C1 segment of cervical spinal cord (tissue), 14 donors: ENCODE data around the gene TBC1D12.
"Not testable (repeated sequence)": the region's sequence is repeated elsewhere in the genome, so short reads cannot be mapped to it uniquely, and the experiment has no call there.

ENCODE experiments used
- DNase-seq, 14 donors: peaks; one replicate each; lab custom pipeline; 2025; lab: John Stamatoyannopoulos, UW

Gene TBC1D12

DNA sequence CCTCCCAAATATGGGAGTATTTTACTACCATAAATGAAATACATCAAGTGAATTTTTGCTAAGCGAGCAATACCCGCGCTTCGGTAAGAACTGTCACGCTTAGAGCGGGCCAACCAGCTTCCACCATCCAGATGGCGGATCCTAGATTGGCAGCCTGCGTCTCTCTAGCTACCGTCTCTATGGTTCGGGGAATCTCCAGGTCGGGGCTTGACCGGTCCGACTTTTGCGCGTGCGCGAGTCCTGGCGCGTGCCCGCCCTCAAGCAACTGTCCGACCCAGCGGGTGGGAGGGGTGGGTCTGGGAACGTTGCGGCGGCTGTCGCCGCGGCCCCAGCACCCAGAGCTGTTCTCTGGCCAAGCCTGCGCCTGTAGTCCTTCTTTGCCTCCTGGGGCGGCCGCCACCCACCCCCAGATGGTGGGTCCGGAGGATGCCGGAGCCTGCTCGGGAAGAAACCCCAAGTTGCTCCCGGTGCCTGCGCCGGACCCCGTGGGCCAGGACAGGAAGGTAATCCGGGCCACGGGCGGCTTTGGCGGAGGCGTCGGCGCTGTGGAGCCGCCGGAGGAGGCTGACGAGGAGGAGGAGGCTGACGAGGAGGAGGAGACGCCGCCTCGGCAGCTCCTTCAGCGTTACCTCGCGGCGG lies at the start of gene TBC1D12:
TBC1D12 (plus strand) TSS at position 338 of the 639 bp plus-strand sequence; CDS start at position 411, 73 bp downstream.
- peak; percentile 66 to 96 (median 93) for DNase-seq

DNA sequence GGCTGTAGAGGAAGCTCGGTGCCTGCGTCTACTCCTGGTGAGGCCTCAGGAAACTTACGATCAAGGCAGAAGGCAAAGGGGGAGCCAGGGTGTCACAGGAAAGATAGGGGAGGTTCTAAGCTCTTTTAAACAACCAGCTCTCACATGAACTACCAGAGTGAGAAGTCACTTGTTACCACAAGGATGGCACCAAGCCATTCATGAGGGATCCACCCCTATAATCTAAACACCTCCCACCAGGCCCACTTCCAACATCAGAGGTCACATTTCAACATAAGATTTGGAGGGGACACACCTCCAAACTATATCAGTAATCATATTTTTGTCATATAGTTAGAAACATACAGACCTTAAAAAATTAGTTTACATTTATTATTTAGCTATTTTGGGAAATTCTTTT lies 49.0 kb upstream of the TBC1D12 start:
- no peak for DNase-seq

DNA sequence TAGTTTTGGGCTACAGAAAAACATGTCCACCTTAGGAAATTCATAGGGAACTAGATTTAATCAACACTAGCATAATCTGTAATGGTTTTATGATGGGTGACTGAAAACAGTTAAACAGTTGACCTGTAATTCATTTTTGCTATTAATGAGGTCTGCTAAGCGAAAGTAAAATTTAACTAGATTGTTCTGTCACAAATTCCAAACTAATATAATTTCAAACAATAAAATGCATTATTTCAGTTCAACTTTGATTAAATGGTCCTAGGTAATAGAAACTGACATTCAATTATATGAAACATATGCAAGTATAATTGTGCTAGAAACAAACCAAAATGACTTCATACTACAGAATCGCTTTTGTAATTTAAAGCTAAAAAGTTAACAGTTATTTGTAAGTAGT lies 46.5 kb upstream of the TBC1D12 start:
- no peak for DNase-seq

DNA sequence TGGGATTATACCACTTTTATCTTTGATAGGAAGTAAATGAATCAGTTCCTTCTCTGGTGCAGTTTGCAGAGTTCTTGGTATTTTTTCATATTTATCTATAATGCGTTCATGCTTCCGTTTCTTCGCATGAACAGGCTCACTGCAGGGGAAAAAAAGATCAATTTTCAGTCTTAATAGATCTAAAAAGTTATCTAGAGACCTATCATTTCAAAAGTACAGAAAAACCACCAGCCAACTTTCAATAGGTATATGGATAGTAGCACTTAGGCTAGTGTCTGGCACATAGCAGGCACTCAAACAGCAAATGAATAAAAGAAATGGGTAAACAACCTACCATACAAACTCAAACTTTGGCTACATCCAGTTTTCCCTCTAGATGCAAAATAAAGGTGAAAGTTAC lies 45.1 kb upstream of the TBC1D12 start:
- DNase-seq = no peak

DNA sequence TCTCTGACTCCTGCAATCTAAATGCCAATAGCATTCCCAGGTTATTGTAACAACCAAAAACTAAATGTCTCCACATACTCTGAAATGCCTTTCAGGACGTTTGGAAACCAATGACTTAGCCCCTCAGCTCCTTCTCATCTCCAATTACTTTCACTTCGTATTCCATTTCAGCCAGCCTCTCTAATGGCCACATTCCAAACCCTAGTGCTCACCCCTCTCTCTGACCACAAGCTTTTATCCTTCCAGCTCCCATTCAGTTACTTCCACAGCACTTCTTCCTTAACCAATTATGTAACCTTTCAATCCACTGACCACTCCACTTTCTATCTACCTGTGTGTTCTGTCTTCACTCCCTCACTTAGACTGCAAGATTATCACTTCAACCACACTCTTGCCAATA lies 43.9 kb upstream of the TBC1D12 start:
- no peak for DNase-seq

DNA sequence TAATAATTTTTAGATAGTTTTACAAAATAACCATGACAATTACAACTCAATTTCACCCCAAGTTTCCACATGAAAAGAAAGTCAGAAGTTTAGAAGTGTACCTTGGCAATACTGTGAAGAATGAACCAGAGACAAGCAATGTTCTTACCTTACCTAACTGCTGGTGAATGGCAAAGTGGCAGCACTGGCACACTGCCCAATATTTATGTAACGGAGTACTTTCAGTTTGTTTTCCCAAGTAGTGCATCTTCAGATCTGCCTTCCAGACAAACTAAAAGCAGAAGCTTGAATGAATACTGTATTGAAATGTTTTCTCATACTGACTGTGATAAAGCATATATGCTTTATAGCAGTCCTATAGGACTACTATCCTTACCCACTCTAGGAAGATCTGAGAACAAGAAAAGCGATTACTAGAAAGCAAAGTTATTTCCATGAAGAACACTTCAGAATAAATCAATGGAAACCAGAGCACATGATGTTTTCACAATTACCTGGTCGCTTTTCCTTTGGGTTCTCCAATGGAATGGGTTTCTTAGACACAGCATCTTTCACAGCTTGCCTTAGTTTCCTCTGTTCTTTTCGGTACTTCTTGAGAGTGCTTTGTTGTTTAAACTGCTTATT lies 41.1 kb upstream of the TBC1D12 start:
- DNase-seq = no peak

DNA sequence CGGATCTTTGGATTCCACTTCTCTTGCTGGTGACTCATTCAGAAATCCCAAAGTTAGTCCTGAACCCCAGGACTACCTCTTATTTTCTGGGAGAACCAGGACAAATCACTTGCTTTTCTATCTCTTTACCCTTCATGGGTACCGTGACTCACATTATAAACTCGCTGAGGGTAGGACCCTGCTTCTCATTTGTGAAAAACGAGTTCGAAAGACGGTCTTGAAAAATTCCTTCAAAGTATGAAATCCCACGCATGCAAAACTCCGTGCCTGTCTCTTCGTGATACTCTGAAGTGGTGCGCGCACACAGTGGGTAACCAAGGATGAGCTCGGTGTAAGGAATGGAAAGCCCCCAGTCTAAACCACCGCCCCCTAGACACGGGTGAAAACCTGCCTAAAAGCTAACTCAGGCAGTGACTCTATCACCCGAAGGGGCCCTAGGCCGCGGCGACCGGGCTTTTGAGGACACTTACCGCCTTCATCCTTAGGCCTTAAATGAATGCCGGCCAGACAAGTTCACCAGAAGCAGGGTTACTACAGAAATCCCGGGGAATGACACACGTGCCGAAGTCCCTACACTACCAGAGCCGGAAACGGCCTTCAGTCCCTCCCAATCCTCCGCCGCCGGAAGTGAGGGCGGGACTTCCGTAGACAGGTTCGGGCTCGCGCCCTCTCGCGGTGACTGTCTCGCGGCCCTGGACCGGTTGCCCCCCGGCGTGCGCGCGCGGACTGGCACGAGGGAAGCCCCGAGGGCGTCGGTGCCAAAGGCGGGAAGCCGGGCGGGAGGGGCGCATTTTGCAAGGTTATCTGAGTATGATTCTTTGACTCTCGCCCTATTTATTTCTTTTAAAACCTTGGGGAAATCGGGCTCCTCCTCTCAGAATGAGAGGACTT lies 39.7 kb upstream of the TBC1D12 start, which contains the start of gene NOC3L:
NOC3L (minus strand) TSS at position 580 of the 891 bp plus-strand sequence; CDS start at position 479, 101 bp downstream.
- peak; percentile 26 to 95 (median 90) for DNase-seq

DNA sequence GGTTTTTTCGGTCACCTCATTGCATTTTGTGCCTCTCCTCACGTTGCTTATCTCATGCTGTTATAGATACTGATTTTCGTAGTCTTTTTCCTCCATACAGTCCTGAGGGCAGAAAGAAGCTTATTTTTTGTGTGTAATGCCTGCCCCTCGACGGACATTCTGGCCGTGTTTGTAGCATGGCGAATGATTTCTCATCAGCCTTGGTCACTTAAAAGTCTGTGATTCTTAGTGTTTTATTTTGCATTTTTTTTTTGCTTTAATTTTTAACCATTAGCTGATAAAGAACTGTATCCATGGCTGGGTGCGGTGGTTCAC lies 39.1 kb upstream of the TBC1D12 start:
- no peak for DNase-seq

DNA sequence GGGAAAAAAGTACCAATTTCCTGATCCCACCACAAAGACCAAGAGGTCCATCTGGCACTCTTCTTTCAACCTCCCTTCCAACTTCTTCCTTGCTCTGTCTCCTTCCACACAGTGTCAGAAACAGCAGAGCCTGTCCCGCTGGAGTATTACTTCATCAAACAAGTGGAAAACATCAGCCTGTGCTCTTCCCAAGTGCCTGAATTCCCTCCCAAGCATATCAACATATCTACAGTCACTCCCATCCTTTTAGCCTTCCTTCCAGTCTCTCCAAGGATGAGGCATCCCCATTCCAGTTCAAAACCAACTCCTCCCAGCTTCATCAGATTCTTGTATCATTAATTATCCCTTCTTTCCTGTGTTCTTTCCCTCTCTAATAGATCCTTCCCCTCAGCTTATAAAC lies 37.9 kb upstream of the TBC1D12 start:
- no peak for DNase-seq

DNA sequence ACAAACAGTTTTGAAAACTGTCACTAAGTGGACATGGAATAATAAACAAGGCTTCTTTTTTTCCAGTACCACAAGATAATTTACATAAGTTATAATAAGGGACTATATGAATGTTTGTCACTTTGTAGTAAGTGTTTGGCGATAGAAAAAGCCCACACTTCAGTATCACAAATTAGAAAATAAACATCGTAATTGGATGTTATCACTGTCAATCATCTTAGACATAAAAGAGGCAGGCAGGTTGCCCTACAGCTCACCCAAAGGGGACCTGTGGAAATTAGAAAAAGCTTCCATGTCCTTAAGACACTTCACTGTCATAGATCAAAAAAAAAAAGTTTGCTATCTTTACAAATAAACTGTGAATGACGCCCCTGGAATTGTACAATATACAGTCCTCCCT lies 36.0 kb upstream of the TBC1D12 start:
- DNase-seq = no peak

DNA sequence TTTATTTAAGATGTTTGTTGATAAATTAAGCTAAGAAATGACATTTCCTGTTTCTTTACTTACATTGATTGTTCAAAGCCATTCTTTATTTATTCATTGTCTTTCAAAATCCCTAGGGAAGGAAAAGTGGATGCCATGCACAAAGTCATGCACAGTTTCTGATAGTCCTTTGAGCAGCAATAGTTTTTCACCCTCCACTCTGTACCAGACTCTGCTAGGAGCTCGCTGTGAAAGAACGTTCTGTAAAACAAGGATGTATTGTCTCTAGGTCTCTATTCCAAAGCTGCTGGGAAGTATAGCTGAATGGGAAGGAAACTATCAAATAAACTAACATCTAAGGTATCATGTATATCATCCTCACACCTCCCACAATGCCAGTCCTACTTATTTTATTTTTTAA lies 31.8 kb upstream of the TBC1D12 start:
- DNase-seq = peak in 3 of 14 donors; percentile 14 to 34 (median 19)

DNA sequence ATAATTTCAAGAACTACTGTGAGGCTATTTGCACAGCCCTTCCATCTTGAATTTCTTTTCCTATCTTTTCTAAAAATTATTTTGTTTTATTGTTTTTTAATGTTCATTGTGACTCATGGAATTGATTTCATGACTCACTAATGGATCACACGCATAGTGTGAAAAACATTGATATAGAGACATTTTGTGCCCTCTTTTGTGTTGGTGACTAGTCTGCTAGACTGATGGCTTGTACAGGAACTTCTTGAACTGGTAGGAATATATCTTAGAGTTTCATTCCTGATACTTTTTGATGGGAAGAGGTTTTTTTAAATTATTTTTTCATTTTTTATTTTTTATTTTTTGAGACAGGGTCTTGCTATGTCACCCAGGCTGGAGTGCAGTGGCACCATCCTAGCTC lies 27.0 kb upstream of the TBC1D12 start:
- DNase-seq = no peak

DNA sequence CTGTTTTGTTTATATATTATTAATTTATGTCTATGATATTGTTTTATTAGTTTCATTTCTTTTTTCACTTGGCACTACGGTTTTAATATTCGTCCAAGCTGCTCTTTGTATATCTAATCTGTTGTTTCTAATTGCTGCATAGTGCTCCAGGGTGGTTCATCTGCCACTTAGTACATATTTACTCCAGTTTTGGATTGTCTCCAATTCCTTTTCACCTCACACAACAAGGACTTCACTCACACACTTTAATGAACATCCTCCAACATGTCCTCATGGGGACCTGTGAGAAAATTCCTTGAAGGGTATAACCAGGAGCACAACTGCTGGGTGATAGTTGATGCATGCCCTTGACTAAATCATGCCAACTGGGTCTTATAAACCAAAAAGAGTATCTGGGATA lies 25.5 kb upstream of the TBC1D12 start:
- DNase-seq = no peak

DNA sequence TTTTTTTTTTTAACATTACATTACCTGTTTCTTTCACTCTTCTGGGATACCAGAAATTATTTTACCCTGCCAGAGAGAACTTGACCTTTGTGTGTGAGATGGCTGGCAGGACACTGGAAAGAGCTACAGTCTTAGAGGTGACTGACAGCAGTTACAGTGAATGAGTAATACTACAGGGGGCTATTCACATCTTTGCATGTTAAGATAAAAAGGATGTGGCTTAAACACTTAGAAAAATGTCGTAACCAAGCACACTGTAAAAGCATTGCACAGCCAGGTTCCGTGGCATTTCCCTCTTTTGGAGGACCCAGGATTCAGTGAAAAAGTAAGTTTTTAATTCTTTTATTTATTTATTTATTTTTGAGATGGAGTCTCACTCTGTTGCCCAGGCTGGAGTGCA lies 18.8 kb upstream of the TBC1D12 start:
- no peak for DNase-seq

DNA sequence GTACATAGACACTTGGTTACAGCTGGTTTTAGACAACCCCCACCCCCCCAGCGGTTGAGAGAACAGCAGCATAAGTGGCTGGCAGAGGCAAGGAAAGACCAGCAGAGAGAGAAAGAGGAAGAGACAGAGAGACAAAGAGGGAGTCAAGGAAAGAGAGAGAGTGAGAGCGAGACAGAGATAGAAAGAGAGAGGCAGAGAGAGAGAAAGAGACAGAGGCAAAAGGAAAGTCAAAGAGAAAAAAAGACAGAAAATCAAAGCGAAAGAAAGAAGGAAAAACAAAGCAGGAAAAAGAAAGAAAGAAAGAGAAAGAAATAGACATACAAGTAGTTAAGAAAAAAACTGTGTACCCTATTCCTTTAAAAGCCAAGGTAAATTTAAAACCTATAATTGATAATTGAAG lies 16.6 kb upstream of the TBC1D12 start:
- not testable (repeated sequence) for DNase-seq

DNA sequence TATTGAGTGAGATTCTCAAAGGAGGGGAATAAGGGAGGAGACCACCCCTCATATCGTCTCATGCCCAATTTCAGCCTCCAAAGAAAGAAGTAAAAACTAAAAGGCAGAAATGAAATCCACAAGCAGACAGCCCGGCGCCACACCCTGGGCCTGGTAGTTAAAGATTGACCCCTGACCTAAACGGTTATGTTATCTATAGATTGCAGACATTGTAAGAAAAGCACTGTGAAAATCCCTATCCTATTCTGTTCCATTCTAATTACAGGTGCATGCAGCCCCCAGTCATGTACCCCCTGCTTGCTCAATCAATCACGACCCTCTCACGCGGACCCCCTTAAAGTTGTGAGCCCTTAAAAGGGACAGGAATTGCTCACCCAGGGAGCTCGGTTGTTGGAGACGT lies 10.2 kb upstream of the TBC1D12 start:
- DNase-seq = not testable (repeated sequence)

DNA sequence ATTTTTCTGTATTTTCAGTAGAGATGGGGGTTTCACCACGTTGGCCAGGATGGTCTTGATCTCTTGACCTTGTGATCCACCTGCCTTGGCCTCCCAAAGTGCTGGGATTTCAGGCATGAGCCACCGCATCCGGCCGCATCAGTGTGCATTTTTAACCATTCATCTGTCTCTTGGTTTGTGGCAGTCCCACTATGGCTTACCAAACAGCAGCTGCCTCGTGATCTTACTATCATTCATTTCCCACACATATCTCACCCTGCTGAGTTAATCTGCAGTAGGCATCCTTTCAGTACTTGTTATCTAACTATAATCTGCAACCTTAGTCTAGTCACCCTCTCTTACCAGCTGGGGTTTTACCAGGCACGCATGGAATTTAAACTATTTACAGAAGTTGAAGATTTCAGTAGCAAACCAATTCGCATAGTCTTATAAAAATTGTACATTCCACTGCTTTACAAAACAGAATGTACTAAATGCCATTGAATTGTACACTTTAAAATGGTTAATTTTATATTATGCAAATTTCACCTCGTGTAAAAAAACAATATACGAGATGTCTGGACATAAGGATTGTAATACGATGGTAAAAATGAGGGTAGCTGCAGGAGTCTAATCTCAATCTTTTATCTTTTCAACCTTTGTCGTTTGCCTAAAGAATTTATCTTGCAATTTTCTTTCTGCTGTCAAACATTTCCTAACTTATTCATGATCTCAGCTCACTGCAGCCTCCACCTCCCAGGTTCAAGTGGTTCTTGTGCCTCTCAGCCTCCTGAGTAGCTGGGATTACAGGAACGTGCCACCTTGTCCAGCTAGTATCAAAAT lies 4.6 kb upstream of the TBC1D12 start:
- no peak for DNase-seq

DNA sequence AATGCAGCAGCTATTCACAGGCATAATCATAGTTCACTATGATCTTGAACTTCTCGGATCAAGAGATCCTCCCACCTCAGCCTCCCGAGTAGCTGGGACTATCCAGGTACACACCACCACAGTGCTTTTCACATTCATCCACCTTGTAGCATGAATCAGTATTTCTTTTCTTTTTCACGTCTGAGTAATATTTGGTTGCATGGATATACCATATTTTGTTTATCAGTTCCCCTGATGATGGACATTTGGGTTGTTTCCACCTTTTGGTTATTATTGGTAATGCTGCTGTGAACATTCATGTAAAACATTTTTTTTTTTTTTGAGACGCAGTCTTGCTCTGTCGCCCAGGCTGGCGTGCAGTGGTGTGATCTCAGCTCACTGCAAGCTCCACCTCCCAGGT lies 3.6 kb upstream of the TBC1D12 start:
- no peak for DNase-seq

DNA sequence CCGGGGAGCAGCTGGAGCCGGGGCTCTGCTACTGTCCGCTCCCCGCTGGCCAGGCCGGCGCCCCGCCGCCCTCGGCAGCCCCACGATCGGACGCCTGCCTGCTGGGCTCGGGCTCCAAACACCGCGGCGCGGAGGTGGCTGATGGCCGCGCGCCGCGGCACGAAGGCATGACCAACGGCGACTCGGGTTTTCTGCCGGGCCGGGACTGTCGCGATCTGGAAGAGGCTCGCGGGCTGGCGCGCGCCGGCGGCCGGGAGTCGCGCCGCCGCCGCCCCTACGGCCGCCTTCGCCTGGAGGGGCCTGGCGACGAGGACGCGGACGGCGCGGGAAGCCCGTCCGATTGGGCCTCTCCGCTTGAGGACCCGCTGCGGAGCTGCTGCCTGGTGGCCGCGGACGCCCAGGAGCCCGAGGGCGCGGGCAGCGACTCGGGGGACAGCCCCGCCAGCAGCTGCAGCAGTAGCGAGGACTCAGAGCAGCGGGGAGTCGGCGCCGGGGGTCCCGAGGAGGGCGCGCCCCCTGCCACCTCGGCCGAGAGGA lies 570 bp downstream of the TBC1D12 start:
- peak in 8 of 14 donors; percentile 15 to 71 (median 58) for DNase-seq

DNA sequence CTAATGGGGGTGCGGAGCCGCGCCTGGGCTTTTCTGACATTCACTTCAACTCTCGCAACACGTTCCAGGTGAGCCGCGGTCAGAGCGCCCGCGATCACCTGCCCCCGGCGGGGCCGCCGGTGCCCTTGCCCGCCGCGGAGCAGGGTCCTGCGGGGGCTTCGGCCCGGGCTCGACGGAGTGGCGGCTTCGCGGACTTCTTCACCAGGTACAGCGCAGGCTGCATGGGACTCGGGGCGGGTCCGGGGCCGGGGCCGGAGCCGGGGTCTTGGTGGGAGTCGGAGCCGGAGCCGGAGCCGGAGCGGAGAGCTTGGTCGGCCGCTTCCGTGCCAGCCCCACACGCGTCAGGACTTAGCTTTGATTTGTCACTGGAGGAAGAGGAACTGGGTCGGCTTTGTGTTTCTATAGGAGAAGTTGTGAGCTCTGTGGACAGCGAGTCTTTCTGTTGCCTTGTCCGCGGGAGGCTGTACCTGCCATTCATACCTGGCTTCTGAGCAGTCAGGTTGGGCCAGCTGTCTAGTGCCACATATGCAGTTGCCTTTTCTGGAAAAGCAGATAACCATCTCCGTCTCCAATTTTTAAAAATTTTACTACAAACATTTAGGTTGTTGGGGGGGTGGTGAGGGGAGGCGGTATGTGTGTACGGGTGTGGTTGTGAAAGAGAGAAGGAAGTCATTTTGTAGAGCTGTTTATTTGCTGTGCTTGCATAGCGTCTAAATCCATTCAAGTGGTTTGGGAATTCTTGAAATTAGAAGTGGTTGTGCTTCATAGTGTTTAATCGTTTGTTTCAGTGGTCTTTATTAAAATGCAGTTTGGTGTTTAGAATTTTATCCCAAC lies 1.3 kb downstream of the TBC1D12 start:
- DNase-seq = peak in 12 of 14 donors; percentile 21 to 66 (median 48)
